GM12873 (cell line): ENCODE measurements around the gene AURKAIP1.

ENCODE experiments used
- TF ChIP-seq, protein P1 (sequence below): IDR thresholded peaks from 2 replicates; pipeline ENCODE4 v1.5.1; 2012; ENCODE audit warnings: low read depth, mild to moderate bottlenecking, moderate library complexity, low read length, control low read depth; ENCODE audit not compliant: insufficient read depth; ENCODE audit errors: missing control alignments

AURKAIP1 gene

DNA sequence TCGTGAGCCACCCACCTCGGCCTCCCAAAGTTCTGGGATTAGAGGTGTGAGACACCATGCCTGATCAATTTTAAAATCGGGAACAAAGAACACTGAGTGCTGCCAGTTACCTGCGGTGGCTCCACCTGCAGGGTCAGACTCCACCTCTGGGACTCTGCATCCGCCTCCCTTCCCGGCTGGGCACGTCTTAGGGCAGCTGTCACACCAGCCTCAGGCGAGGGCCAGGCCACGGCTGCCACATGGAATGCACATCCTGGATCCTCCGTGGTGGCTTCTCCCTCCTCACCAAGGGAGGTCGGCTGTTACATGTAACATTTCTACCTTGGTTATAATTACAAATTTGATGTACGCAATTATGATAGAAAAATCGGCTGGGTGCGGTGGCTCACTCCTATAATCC lies 10.7 kb downstream of the AURKAIP1 start:
- TF ChIP-seq, protein P1, sequence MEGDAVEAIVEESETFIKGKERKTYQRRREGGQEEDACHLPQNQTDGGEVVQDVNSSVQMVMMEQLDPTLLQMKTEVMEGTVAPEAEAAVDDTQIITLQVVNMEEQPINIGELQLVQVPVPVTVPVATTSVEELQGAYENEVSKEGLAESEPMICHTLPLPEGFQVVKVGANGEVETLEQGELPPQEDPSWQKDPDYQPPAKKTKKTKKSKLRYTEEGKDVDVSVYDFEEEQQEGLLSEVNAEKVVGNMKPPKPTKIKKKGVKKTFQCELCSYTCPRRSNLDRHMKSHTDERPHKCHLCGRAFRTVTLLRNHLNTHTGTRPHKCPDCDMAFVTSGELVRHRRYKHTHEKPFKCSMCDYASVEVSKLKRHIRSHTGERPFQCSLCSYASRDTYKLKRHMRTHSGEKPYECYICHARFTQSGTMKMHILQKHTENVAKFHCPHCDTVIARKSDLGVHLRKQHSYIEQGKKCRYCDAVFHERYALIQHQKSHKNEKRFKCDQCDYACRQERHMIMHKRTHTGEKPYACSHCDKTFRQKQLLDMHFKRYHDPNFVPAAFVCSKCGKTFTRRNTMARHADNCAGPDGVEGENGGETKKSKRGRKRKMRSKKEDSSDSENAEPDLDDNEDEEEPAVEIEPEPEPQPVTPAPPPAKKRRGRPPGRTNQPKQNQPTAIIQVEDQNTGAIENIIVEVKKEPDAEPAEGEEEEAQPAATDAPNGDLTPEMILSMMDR = no peak

DNA sequence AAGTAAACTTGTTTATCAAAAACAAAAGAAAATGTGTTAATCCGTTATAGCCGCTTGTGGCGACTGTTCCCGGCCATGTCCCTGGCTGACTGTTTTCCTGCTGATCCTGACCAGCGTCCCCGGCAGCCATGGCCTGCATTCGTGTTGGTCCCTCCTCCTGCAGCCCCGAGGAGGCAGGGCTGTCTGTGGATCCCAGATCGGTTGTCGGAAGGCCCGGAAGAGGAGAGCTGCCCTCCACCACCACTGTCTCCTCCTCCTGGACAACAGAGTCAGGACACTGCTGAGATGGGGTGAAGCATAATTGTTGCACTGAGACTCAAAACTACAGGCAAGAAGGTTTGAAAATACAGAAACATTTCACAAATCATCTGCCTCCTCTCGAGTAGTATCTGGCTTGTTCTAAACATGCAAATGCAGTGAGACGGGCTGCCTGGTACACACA lies 13.0 kb downstream of the AURKAIP1 start:
- TF ChIP-seq, protein P1 = no peak

DNA sequence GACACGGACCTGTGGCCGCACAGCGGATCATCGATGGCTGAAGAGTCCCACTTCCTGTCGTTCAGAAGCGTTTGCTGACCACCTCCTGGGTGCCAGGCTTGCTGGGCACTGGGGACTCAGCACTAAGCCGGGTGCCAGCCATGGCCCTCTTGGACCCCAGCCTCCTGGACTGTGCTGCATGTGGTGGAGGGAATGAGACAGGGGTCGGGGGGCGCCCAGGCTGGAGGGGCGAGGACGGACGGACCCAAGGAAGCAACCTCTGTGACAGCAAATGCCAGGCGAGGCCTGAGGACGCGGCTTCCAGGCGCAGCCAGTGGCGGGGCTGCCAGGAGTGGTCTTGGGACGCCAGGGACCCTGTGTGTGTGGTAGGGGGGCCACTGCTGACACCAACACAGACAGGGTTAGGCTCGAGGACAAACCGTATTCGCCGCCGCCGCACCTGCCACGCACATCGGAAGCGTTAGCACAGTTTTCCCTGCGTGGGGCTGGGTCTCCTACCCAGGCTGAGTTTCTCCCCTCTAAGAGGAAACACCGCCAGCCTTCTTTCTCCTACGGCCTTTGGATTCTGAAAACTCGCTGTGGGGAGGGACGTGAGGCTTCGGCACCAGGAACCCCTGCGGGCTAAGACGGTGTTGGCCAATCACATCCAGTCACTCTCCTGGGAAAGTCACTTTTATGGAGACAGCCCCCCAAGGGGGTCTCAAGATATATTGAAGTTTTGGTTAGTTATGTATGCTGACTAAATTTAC lies 13.6 kb downstream of the AURKAIP1 start:
- TF ChIP-seq, protein P1 = no peak

DNA sequence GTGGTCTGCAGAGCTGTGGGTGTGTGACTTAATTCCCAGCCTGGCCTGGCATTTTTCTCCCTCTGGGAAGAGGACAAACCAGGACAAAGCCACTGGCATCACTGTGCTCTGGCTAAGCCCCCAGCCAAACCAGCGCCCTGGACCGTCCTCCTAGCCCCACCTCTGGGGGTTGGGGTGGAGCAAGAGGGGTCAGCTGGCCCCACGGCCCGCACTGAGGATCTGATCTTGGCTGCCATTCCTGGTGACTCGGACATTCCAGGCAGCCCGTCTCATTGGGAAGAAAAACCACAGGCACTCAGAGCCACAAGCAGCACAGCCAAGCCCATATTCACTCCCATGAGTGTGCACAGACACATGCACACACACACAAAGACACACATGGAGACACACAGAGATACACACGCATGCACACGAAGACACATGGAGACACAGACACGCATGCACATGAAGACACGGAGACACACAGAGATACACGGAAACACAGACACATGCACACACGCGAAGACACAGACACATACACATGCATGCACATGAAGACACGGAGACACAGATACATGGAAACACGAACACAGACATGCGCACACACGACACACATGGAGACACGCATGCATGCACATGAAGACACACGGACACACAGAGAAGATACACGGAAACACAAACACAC lies 14.4 kb downstream of the AURKAIP1 start:
- TF ChIP-seq, protein P1 = no peak

DNA sequence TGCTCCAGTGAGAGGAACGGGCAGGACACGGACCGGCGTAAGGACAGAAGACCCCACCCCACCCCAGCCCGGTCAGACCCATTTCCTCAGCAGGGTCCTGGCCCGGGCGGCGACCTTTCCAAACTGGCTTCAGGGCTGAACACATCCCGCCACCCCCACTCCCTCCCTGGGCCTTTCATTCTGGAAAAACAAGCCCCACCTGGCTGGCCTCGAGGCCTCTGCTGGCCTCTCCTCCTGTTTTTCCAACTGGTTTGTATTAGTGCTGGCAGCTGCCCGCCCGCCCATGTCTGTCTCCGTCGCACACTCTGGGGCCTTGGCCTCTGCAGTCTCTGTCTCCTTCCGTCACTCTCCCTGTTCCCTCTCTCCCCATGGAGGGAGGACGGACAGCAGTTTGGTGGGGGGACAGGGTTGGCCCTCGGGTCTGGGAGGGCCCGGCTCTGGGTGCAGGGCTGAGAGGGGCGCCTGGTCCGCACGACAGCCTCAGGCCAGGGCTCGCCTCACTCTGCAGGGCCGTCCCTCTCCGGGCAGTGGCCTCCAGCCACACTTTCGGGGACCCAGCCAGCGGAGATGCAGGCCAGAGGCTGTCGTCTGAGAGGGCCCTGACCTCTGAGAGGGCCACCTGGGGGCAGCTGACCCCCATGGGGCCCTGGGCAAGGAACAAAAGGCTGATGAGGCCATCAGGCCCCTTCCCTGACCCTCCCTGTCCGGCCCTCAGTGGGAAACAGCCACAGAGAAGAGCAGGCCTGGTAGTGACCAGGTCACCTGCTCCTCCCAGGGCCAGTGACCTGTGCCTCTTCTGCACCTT lies 15.1 kb downstream of the AURKAIP1 start:
- TF ChIP-seq, protein P1 = no peak

DNA sequence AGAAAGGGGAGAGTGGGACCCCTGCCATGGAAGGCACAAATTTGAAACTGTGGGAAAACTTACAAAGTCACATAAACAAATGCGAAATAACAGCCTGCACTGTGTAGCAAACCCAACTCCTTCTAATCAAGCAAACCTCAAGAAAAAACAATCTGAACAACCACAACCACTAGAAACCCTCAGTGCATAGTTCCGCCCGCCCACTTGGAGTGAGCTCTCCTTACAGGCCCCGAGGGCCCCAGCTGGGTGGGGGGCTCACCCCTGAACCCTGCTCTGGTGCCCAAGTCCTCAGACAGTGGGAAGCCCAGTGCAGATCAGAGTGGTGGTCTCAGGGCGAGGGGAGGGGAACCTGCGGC lies 15.7 kb downstream of the AURKAIP1 start:
- TF ChIP-seq, protein P1 = no peak

DNA sequence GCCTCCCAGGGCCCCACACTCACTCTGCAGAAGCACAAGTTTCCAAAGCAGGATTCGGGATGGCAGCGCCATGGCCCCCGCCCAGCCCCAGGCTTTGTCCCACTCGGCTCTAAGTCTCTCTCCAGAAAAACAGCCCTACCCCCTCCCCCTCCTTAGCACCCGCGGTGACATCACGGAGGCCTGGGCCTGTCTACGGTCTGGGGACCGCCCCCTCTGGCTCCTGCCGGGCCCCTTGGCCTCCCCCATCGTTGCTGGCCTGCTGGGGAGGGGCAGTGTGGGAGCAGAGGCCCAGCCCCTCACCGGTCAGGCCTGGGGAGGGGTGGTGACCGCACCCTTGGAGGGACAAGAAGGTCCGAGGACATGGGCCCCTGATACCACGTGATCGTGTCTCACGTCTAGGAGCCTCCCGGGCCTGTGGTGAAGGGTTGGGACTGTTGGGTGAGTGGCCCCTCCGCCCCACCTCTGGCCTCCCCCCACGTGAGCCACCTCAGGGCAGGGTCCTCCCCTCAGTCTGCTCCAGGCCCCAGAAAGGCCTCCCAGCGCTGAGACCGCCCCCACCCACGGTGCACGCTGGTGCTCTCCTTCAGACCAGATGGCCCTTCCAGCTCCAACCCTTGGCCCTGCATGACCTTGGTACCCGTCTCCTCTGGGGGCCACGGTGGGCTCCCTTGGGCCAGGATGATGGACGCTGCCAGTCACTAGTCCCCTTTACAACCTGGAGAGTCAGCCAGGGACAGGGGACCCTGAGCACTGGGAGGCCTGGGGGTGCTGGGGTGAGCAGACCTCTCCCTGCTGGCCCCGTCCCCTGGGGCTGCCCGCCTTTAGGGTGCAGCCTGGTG lies 16.4 kb downstream of the AURKAIP1 start, which contains the start of gene MXRA8:
MXRA8 (minus strand) TSS at position 123 of the 839 bp plus-strand sequence; CDS start at position 72, 51 bp downstream.
- TF ChIP-seq, protein P1 = no peak
